ENCODE results near the gene ZBTB7B.

Gene ZBTB7B

DNA sequence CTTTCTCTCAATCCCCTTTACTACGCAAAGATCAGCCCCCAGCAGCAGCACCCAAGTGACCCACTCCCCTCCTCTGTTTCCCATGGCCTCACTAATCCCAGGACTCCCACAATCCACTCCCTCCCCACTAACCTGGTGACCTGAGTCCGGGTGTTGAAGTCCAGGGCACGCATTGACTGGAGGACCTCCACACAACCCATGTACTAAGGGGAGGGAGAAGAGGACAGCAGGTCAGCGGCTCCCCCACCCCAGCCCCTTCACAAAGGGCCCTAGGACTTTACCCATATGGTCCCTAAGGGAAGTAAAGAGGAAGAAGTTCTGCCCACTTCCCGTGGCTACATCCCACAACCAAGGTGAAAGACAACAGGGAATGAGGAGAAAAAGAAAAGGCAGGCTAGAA, 33.4 kb upstream of the ZBTB7B start:
- TF ChIP-seq, protein P1, sequence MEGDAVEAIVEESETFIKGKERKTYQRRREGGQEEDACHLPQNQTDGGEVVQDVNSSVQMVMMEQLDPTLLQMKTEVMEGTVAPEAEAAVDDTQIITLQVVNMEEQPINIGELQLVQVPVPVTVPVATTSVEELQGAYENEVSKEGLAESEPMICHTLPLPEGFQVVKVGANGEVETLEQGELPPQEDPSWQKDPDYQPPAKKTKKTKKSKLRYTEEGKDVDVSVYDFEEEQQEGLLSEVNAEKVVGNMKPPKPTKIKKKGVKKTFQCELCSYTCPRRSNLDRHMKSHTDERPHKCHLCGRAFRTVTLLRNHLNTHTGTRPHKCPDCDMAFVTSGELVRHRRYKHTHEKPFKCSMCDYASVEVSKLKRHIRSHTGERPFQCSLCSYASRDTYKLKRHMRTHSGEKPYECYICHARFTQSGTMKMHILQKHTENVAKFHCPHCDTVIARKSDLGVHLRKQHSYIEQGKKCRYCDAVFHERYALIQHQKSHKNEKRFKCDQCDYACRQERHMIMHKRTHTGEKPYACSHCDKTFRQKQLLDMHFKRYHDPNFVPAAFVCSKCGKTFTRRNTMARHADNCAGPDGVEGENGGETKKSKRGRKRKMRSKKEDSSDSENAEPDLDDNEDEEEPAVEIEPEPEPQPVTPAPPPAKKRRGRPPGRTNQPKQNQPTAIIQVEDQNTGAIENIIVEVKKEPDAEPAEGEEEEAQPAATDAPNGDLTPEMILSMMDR (IDR thresholded peaks at IDR 0.05; ENCODE audit: low read depth, low read length), result no peak
- DNase-seq (ENCODE audit: extremely low read depth, low read depth), result no peak

DNA sequence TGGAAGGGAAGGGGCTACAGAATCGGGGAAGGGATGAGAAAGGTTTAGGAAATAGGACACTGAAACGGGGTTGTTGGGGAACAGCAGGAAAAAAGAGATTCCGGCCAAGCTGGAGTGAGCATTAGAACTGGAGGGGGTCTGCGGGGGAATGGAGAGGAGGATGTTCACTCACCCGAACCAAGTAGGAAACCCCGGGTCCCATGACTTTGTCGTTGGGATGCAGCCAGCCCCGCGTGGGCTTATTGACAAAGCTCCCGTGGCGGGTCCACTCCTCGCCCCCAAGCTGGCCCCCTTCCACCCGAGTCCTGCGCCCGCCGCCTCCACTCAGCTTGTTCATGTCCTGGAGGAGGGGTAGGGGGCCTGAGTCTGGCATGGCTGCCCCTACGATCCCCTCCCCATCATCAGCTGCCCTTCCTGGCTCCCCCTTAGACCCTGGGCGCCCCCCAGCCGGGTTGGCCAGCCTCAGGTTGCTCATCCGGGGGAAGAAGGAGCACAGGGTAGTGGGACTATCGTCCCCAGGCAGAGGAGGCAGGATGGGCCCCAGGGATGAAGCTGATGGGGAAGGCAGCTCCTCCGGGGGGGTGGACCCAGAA, 32.6 kb upstream of the ZBTB7B start:
- TF ChIP-seq, protein P1 (IDR thresholded peaks at IDR 0.05; ENCODE audit: low read depth, low read length), result no peak
- no peak for DNase-seq (ENCODE audit: extremely low read depth, low read depth)

DNA sequence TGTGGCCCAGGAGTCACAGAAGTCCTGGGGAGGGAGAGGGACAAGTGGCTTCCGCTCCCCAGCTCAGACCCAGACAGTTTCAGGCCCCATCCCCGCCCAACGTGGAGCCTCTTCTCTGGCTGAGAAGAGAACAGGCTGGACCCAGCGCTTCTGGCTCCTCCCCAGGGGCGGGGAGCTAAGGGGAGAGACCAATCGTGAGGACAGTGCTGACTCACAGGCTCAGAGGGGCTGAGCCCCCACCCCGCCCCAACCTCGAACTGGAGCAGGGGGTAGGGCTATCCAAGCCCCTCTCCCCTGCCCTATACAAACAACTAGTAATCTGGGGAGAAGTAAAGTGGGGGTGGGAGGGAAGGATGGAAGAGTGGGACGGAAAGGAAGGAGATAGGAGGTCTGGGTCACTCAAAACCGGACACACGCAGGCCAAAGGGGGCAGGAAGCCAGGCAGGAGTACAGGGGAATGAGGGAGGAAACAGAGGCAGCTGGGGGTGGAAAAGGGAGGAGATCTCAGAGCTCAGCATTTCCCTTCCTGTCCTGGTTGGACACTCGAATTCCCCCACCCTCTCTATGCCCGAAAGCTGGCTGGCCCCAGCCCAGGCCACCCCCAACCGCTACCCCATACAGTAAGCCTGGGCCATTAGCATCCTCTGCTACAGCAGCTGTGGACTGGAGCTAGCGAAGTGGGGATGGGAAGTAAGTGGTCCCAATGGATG, 31.8 kb upstream of the ZBTB7B start, which contains the start of gene SHC1:
Gene SHC1, minus strand, starts transcription at position 117 of the 710 bp plus-strand sequence. CDS start 221 bp downstream, outside the sequence.
- DNase-seq (ENCODE audit: extremely low read depth, low read depth), result peak; percentile 87
- TF ChIP-seq, protein P1 (IDR thresholded peaks at IDR 0.05; ENCODE audit: low read depth, low read length), result no peak

- no peak for DNase-seq (ENCODE audit: extremely low read depth, low read depth)
These were observed 31.1 kb upstream of the ZBTB7B start for GRCh38 chr1:154971341-154971998.

GRCh38 chr1:154972213-154972516, 30.4 kb upstream of the ZBTB7B start:
- TF ChIP-seq, protein P1 (IDR thresholded peaks at IDR 0.05; ENCODE audit: low read depth, low read length), result no peak
- DNase-seq (ENCODE audit: extremely low read depth, low read depth), result no peak

More at GRCh38 chr1:154971341-154971998, 31.1 kb upstream of the ZBTB7B start:
- TF ChIP-seq, protein P1 (IDR thresholded peaks at IDR 0.05; ENCODE audit: low read depth, low read length), result no peak

DNA sequence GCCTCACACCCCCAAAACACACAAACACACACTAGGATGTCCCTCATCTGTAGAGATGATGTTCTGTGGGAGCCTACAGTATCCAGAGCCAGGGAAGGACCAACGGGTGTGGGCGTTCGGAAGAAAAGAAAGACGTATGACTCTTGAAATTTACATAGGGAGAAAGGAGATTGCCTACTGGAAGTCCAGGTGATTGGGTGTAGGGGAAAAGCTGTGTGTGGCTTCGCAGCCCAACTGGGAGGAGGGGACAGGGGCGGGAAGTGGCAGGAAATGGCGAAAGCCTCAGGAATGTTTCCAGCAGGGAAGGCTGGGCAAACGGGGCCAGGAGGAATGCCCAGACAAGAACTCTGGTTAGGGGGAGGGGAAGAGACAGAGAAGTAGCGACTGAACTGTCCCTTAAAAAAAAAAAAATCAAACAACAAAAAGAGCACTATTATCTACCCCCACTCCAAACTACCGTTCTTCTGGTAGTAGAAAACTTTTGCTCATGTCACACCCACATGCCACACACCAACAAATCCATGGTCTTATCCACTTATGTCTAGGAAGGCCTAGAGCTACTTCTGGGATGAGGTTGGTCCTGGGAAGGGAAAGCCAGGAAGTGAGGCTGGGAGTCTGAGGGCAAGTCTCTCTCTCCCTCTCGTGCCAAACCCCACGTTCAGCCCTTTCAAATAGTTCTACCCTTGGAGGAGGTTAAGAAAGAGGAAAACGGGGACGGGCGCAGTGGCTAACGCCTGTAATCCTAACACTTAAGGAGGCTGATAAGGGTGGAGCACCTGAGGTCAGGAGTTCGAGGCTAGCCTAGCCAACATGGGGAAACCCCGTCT, 29.9 kb upstream of the ZBTB7B start:
- TF ChIP-seq, protein P1 (IDR thresholded peaks at IDR 0.05; ENCODE audit: low read depth, low read length), result no peak
- peak; percentile 89 for DNase-seq (ENCODE audit: extremely low read depth, low read depth)
